ENCODE data around the gene CATSPERZ. TPM values are rescaled to one million over a fixed set of nuclear protein-coding genes. Genes with fewer than 3 reads are reported as not detected.

The CATSPERZ gene, protein sequence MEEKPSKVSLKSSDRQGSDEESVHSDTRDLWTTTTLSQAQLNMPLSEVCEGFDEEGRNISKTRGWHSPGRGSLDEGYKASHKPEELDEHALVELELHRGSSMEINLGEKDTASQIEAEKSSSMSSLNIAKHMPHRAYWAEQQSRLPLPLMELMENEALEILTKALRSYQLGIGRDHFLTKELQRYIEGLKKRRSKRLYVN
- 2.1 to 2.6 TPM (median 2.4 TPM) in 5 replicates for total RNA-seq (2022; extraction: Qiagen RNA extraction)

DNA sequence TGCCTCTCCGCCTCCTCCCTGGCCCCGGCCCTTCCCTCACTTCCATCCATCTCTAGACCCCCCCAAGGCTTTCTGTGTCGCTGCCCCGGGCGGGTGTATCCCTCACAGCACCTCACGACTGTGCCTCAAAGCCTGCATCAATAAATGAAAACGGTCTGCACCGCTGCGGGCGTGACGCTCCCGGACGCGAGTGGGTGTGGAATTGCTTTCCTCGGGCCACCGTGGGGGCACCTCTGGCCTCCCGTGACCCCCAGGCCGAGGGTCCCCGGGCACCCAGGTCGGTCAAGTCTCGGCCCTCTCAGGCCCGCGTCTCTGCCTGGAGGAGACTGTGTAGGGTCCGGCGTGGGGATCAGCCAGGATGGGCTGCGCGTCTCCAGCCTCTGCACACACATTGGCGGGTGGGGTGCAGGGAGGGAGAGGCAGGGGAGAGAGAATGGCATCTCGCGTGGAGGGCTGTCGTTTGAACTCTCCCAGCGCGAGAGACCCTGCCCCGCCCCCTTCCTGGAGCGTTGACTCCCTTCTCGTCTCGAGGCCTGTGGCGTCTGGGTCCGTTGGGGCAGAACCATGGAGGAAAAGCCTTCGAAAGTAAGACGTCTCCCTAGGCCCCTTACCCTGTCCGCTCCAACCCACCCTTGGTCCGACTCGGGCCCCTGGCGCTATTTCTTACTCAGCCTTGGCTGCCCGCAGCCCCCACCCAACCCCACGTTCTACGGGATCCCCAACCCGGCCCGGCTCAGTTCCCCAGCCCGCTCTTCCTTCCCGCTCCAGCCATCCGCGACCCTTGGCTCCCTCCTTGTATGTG is at the start of gene CATSPERZ:
Gene CATSPERZ, plus strand, starts transcription at position 512 of the 802 bp plus-strand sequence. Its CDS starts 53 bp downstream, at position 565.

DNA sequence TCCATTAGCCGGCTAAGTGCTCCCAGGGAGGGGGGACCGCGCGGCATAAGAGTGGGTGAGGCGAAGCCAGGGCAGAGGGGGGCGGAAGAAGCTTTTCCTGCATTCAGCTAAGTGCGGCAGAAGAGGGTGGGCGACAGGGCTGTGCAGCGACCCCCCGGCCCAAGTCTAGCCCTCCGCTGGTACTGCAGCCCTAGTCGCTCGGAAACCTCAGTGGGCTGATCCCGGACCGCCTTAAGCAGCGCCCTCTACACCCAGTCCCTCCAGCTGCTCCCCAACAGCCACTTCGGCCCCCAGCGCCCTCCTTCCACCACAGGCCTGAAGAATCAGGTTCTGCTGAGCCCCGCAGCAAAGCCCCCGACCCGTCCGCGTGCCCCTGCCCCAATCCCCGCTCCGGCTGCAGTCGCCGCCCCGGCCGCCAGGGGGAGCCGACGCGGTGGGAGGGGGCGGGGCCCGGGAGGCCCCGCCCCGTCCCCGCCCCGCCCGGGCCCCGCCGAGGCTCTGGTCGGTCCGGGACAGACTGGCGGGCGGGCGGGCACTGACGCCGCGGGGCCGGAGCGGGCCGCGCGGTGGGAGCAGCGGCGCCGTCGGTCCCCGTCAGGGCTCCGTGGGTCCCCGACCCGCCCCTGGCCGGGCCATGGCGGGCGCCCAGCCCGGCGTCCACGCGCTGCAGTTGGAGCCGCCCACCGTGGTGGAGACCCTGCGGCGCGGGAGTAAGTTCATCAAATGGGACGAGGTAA is 49.0 kb upstream of the CATSPERZ start, which contains the start of gene PLCB3:
Gene PLCB3, plus strand, starts transcription at position 515 of the 737 bp plus-strand sequence. Its CDS starts 120 bp downstream, at position 635.

DNA sequence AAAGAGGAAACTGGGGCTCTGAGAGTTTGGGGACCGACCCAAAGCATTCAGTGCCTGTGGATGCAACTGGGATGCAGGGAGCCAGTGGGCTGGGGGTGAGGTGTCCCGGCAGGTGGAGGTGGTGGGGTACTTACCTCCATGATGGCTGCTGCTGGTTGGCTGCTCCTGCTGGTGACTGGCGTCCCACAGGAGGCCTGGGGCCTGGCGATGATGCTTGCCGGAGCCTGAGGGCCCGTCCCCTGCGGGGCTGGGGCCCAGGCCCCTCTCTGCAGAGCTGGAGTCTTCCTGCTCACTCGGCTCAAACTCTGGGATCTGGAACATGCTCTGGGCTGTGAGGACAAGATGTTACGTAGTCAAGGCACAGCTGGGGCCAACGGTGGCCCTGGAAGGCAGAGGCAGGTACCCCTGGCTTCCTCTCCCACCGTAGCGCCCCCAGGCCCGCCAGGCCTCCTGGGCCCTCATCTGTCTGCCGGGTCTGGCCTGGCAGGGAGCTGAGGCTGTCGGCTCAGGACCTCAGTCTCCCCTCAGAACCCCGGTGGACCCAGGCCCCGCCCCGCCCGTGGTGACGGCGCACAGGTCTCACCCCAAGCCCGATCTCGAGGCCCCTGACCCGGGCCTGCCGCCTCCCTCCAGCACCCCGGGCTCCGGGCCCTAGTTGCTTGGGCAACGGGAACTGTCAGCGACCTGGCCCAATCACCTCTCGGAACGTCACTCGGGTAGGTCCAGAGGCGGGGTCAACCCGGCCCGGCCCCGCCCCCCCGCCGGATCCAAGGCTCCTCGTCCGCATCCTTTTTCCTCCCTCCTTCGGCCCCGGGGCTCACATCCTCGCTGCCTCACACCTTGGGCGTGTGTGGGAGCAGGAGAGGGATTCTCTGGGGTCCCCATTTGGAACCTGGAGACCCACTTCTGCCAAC is 15.9 kb upstream of the CATSPERZ start, which contains the start of gene BAD:
Gene BAD, minus strand, starts transcription at position 618 of the 914 bp plus-strand sequence. Its CDS starts 297 bp downstream, at position 321.

DNA sequence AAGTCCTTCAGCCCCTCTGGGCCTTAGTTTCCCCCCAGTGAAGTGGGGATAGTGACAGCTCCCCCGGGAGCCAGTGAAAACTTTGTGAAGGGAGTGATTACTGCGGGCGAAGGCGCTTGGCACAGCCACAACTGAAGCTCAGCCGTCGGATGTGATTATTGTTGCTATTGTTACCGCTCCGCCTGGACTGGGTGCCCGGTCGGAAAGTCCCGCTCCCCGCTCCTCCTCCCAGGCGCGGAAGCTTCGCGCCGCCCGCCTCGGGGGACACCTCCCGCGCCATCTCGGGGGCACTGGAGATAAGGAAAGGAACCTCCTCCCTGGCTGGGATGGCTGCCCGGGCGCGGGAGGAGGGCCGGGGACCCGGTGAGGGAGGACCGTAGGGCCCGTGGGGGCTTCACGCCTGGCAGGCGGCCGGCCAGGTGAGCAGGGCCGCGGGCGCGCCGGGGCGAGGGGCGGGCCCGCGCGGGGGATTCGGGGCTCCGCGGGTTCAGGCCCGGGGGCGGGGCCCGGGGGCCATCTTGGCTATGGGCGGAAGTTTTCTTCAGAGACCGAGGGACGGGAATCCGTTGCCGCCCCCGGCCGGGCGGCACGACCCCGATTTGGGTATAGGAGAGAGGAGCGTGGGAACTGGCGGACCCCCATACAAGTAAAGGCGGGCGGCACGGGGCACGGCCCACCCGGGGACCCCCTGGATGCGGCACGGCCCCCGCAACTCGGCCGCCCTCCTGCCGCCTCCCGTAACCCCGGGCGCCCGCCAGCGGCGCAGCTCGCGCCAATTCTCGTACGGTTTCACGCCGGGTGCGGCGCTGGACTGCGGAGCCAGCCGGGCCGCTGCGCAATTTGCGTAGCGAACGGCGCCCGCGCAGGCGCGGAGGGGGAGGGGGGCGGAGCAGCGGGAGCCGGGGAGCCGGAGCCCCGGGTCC is 14.9 kb upstream of the CATSPERZ start, which contains the start of gene GPR137:
Gene GPR137, plus strand, starts transcription at position 887 of the 923 bp plus-strand sequence. CDS start 677 bp downstream, outside the sequence.

DNA sequence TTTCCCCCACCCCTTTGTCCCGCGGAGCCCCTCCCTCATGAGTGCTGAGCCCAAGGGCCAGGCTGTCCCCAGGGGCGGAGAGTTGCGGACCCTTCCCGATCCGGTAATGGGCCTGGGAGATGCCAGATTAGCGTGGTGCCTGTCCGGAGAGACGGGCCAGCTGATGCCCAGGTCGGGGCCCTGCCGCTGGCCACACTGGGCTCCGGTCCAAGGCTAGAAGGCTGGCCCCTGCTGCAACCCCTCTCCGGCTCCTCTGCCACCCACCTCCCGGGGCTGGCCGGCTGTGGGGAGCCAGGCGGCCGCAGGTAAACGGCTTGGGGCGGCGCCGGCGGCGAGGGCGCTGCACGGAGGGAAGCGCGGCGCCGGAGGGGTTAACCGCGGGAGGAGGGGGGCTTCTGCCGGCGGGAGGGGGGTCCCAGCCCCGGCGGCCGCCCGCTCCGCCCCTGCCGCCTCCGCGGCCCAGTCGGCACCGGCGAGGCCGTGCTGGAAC is 8.9 kb upstream of the CATSPERZ start, which contains the start of gene KCNK4:
Gene KCNK4, plus strand, starts transcription at position 41 of the 490 bp plus-strand sequence. CDS start 1,717 bp downstream, outside the sequence.

DNA sequence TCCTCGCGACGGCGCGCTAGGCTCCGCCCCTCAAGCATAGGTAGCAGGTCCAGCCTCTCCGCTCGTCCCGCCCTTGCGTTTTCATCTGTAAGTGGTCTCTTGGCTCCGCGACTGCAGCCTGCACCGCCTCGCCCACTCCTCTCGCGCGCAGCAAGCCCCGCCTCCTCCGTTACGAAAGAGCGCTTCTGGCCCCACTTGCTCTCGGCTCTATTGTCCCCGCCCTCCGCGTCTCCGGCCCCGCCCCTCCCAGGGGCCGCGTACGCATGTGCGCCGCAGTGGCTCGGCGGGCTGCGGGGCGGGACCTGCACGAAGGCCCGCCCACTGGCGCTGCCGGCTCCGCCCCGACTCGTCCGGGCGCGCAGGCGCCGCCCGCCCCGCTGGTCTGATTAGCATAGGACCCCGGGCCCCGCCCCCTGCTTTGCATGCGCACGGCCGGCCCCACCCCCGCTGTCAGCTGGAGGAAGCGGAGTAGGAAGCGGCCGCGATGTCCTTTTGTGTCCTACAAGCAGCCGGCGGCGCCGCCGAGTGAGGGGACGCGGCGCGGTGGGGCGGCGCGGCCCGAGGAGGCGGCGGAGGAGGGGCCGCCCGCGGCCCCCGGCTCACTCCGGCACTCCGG is 5.0 kb downstream of the CATSPERZ start, which contains the start of gene ESRRA:
Gene ESRRA, plus strand, starts transcription at position 450 of the 616 bp plus-strand sequence. CDS start 1,656 bp downstream, outside the sequence.

DNA sequence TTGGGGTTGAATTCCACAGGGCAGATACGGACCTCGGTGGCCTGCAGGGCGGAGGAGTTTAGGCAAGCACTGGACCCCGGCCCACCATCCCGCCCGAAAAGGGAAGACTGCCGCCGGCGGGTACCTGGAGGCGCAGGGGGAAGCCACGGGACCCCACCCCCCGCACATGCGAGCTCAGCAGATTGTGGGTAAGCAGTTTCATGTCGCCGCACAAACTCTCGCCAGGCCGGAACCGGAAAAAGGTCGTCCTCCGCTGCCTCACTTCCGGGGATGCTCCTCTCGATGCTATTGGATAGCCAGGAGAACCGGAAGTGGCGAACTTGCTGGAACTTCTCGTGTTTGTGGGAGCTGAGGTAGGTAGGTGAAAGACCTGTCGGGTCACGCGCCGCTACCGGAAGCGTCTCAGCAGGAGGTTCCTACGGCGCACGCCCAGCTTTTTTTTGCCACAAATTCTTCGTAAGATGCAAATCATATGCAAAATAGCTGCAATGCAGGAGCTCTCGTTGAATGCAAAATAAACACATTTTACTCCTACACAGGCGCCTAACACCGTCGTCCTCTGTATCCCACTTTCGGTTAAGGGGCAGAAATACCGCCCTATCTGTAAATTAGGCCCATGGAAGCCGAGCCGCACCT is 17.3 kb downstream of the CATSPERZ start, which contains the start of gene TRMT112:
Gene TRMT112, minus strand, starts transcription at position 235 of the 636 bp plus-strand sequence. Its CDS starts 33 bp downstream, at position 202.

DNA sequence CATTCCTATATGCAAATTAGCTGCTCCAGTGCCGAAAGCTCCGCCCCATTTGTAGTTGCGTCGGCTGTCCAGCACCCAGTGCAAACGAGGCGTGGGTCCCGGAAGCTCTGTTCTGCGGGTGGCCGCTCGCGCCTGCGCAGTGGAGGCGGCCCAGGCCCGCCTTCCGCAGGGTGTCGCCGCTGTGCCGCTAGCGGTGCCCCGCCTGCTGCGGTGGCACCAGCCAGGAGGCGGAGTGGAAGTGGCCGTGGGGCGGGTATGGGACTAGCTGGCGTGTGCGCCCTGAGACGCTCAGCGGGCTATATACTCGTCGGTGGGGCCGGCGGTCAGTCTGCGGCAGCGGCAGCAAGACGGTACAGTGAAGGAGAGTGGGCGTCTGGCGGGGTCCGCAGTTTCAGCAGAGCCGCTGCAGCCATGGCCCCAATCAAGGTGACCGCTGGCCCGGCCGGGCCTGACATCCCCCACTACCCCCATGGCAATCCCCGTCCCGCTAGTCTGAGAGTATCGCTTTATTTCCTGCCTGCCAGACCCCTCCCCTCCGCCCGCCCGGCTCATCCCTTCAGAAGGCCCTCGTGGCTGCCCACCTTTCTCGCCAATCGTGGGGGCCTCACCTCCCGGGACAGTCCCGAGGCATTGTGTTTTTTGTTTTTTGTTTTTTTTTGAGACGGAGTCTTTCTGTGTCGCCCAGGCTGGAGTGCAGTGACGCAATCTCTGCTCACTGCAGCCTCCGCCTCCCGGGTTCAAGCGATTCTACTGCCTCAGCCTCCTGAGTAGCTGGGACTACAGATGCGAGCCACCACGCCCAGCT is 18.0 kb downstream of the CATSPERZ start, which contains the start of gene PRDX5:
Gene PRDX5, plus strand, starts transcription at position 161 of the 805 bp plus-strand sequence. Its CDS starts 95 bp downstream, at position 256.

DNA sequence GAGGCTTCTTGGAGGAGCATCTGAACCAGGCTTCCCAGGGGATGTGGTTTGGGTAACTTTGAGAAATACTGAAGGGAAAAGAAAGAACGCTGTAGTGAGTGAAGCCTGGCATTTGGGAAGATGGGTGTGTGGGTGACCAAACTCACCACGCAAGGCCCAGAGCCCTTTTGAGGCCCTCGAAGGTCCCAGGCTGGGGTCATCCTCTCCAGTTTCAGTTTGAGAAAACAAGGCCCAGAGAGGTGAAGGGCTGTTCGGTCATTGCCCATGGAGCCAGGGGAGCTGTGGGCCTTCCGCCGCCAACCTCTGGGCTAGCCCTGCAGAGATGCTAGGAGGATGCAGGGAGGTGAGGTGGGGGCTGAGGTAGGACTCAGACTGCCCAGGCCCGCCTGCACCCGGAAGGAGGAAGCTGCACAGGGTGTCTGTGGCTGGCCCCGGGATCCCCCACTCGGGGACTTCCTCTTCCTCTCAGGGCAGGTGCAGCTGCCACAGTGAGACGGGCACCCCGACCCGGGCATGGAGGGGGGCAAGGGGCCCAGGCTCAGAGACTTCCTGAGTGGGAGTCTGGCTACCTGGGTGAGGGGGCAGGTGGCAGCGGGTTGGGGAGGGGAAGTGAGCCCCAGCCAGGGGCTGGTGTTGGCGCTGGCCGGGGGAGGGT is 39.7 kb downstream of the CATSPERZ start, which contains the start of gene CCDC88B:
Gene CCDC88B, plus strand, starts transcription at position 451 of the 655 bp plus-strand sequence. Its CDS starts 63 bp downstream, at position 514.

Other genes starting within 250 kb of the CATSPERZ start
- 9.0 to 15.8 TPM (median 13.5 TPM) in 5 replicates for gene MACROD1, start 134.2 kb upstream of the CATSPERZ start, total RNA-seq (2022; extraction: Qiagen RNA extraction)
- 226 to 294 TPM (median 239 TPM) in 5 replicates for gene STIP1, start 114.2 kb upstream of the CATSPERZ start, total RNA-seq (2022; extraction: Qiagen RNA extraction)
- 0.90 to 3.5 TPM (median 1.1 TPM) in 5 replicates for gene FERMT3, start 93.6 kb upstream of the CATSPERZ start, total RNA-seq (2022; extraction: Qiagen RNA extraction)
- 15.9 to 26.7 TPM (median 25.0 TPM) in 5 replicates for gene TRPT1, start 74.2 kb upstream of the CATSPERZ start, total RNA-seq (2022; extraction: Qiagen RNA extraction)
- 30.0 to 39.3 TPM (median 36.0 TPM) in 5 replicates for gene NUDT22, start 74.1 kb upstream of the CATSPERZ start, total RNA-seq (2022; extraction: Qiagen RNA extraction)
- 17.1 to 22.6 TPM (median 21.1 TPM) in 5 replicates for gene DNAJC4, start 69.8 kb upstream of the CATSPERZ start, total RNA-seq (2022; extraction: Qiagen RNA extraction)
- gene VEGFB, start 65.8 kb upstream of the CATSPERZ start, total RNA-seq (2022; extraction: Qiagen RNA extraction), result 32.7 to 53.8 TPM (median 47.9 TPM) in 5 replicates
- gene FKBP2, start 59.3 kb upstream of the CATSPERZ start, total RNA-seq (2022; extraction: Qiagen RNA extraction), result 119 to 148 TPM (median 123 TPM) in 5 replicates
- gene PPP1R14B, start 53.4 kb upstream of the CATSPERZ start, total RNA-seq (2022; extraction: Qiagen RNA extraction), result 195 to 381 TPM (median 360 TPM) in 5 replicates
- 16.8 to 23.4 TPM (median 20.3 TPM) in 5 replicates for gene PLCB3, start 48.8 kb upstream of the CATSPERZ start, total RNA-seq (2022; extraction: Qiagen RNA extraction)
- 65.9 to 95.2 TPM (median 90.0 TPM) in 5 replicates for gene BAD, start 15.7 kb upstream of the CATSPERZ start, total RNA-seq (2022; extraction: Qiagen RNA extraction)
- gene GPR137, start 14.5 kb upstream of the CATSPERZ start, total RNA-seq (2022; extraction: Qiagen RNA extraction), result 35.7 to 48.9 TPM (median 42.5 TPM) in 5 replicates
- gene KCNK4, start 9.1 kb upstream of the CATSPERZ start, total RNA-seq (2022; extraction: Qiagen RNA extraction), result 0.07 to 0.10 TPM in 2 of 5 replicates, not detected in the others
- gene ESRRA, start 5.2 kb downstream of the CATSPERZ start, total RNA-seq (2022; extraction: Qiagen RNA extraction), result 44.7 to 58.6 TPM (median 55.8 TPM) in 5 replicates
- gene TRMT112, start 17.2 kb downstream of the CATSPERZ start, total RNA-seq (2022; extraction: Qiagen RNA extraction), result 340 to 460 TPM (median 407 TPM) in 5 replicates
- 384 to 494 TPM (median 449 TPM) in 5 replicates for gene PRDX5, start 17.8 kb downstream of the CATSPERZ start, total RNA-seq (2022; extraction: Qiagen RNA extraction)
- 7.6 to 10.2 TPM (median 9.8 TPM) in 5 replicates for gene CCDC88B, start 39.8 kb downstream of the CATSPERZ start, total RNA-seq (2022; extraction: Qiagen RNA extraction)
- gene RPS6KA4, start 58.8 kb downstream of the CATSPERZ start, total RNA-seq (2022; extraction: Qiagen RNA extraction), result 56.9 to 64.6 TPM (median 62.6 TPM) in 5 replicates